ENCODE measurements around the gene CERKL.

CERKL gene

GRCh38 chr2:181677912-181678586 lies 21.1 kb upstream of the CERKL start:
- FAIRE-seq, result no peak

GRCh38 chr2:181675254-181675653 lies 18.3 kb upstream of the CERKL start:
- FAIRE-seq, result no peak

- FAIRE-seq, result no peak
Measured at GRCh38 chr2:181674461-181674860, 17.6 kb upstream of the CERKL start.

GRCh38 chr2:181673173-181673572 lies 16.3 kb upstream of the CERKL start:
- FAIRE-seq, result no peak

- no peak for FAIRE-seq
Measured at GRCh38 chr2:181672255-181673008, 15.5 kb upstream of the CERKL start.

GRCh38 chr2:181670632-181671031 lies 13.7 kb upstream of the CERKL start:
- no peak for FAIRE-seq

GRCh38 chr2:181667234-181667633 lies 10.3 kb upstream of the CERKL start:
- no peak for FAIRE-seq

GRCh38 chr2:181662287-181662686 lies 5.4 kb upstream of the CERKL start:
- no peak for FAIRE-seq

- FAIRE-seq, result no peak
Measured at GRCh38 chr2:181660181-181660580, 3.3 kb upstream of the CERKL start.

- FAIRE-seq, result no peak
Measured at GRCh38 chr2:181658444-181658843, 1.5 kb upstream of the CERKL start.

GRCh38 chr2:181657379-181657778 lies 474 bp upstream of the CERKL start:
- no peak for FAIRE-seq

- FAIRE-seq, result no peak
Measured at GRCh38 chr2:181655519-181655918, 1.4 kb downstream of the CERKL start.

- no peak for FAIRE-seq
Measured at GRCh38 chr2:181649436-181649979, 7.4 kb downstream of the CERKL start.

GRCh38 chr2:181648478-181649155 lies 8.3 kb downstream of the CERKL start:
- FAIRE-seq, result no peak

- FAIRE-seq, result no peak
Measured at GRCh38 chr2:181646415-181646987, 10.4 kb downstream of the CERKL start.

GRCh38 chr2:181643151-181643550 lies 13.8 kb downstream of the CERKL start:
- FAIRE-seq, result no peak

- FAIRE-seq, result no peak
Measured at GRCh38 chr2:181642086-181642485, 14.8 kb downstream of the CERKL start.

GRCh38 chr2:181639686-181640085 lies 17.2 kb downstream of the CERKL start:
- no peak for FAIRE-seq

- no peak for FAIRE-seq
Measured at GRCh38 chr2:181632733-181633401, 24.0 kb downstream of the CERKL start.

GRCh38 chr2:181628590-181629585 lies 28.0 kb downstream of the CERKL start:
- FAIRE-seq, result no peak

GRCh38 chr2:181627545-181627944 lies 29.4 kb downstream of the CERKL start:
- FAIRE-seq, result no peak
